Activated naive CD4-positive, alpha-beta T cell treated with anti-CD3 and anti-CD28 coated beads, Interleukin-2, amount 50 U/mL, for 24 hours (primary cell): ENCODE data around the gene ACTL6A.

Source experiments
- H3K27ac Mint-ChIP-seq: one replicate; pipeline ENCODE4 v1.8.0; 2021; ENCODE audit warnings: mild to moderate bottlenecking, mixed read lengths
- H3K27me3 Mint-ChIP-seq: one replicate; pipeline ENCODE4 v1.8.0; 2021; ENCODE audit warnings: mixed read lengths
- H3K36me3 Mint-ChIP-seq: one replicate; pipeline ENCODE4 v1.8.0; 2021; ENCODE audit warnings: mixed read lengths
- H3K4me1 Mint-ChIP-seq: one replicate; pipeline ENCODE4 v1.8.0; 2021; ENCODE audit warnings: mixed read lengths
- H3K4me3 Mint-ChIP-seq: one replicate; pipeline ENCODE4 v1.8.0; 2021; ENCODE audit warnings: mild to moderate bottlenecking, mixed read lengths
- H3K9me3 Mint-ChIP-seq: one replicate; pipeline ENCODE4 v1.8.0; 2021; ENCODE audit warnings: mixed read lengths

ACTL6A gene

GRCh38 chr3:179558742-179559364 is 3.9 kb upstream of the ACTL6A start:
- no peaks in the 10 kb centered on the region for H3K9me3 Mint-ChIP-seq
- H3K4me1 Mint-ChIP-seq, result peaks cover 11% of the 10 kb centered on the region
- H3K4me3 Mint-ChIP-seq, result no peak overlapping the region
- H3K27ac Mint-ChIP-seq, result no peak overlapping the region
- H3K27me3 Mint-ChIP-seq, result no peaks in the 10 kb centered on the region
- H3K36me3 Mint-ChIP-seq, result peaks cover 2% of the 10 kb centered on the region

GRCh38 chr3:179560791-179561190 is 1.9 kb upstream of the ACTL6A start:
- no peaks in the 10 kb centered on the region for H3K9me3 Mint-ChIP-seq
- H3K36me3 Mint-ChIP-seq, result peaks cover 2% of the 10 kb centered on the region
- H3K4me1 Mint-ChIP-seq, result peaks cover 28% of the 10 kb centered on the region
- no peak overlapping the region for H3K27ac Mint-ChIP-seq
- no peak overlapping the region for H3K4me3 Mint-ChIP-seq
- H3K27me3 Mint-ChIP-seq, result no peaks in the 10 kb centered on the region

- H3K4me1 Mint-ChIP-seq, result peaks cover 33% of the 10 kb centered on the region
- no peaks in the 10 kb centered on the region for H3K27me3 Mint-ChIP-seq
- H3K9me3 Mint-ChIP-seq, result no peaks in the 10 kb centered on the region
- peaks cover 2% of the 10 kb centered on the region for H3K36me3 Mint-ChIP-seq
- peak overlapping the region; percentile 98 for H3K4me3 Mint-ChIP-seq
- peak overlapping the region; percentile 93 for H3K27ac Mint-ChIP-seq
Measured at GRCh38 chr3:179563271-179563783, 601 bp downstream of the ACTL6A start.

GRCh38 chr3:179565496-179565895 is 2.8 kb downstream of the ACTL6A start:
- Mint-ChIP-seq H3K4me3 (peak overlapping the region; percentile 51), H3K36me3 (peaks cover 6% of the 10 kb centered on the region)

GRCh38 chr3:179580992-179581391 is 18.3 kb downstream of the ACTL6A start:
- Mint-ChIP-seq H3K9me3 (no peaks in the 10 kb centered on the region), H3K36me3 (peaks cover 6% of the 10 kb centered on the region), H3K27me3 (no peaks in the 10 kb centered on the region), H3K27ac (no peak overlapping the region), H3K4me3 (no peak overlapping the region), H3K4me1 (no peaks in the 10 kb centered on the region)

More at GRCh38 chr3:179565496-179565895, 2.8 kb downstream of the ACTL6A start:
- Mint-ChIP-seq H3K27me3 (no peaks in the 10 kb centered on the region), H3K27ac (peak overlapping the region; percentile 37), H3K9me3 (no peaks in the 10 kb centered on the region), H3K4me1 (peaks cover 38% of the 10 kb centered on the region)

- peak overlapping the region; percentile 91 for H3K27ac Mint-ChIP-seq
- no peaks in the 10 kb centered on the region for H3K27me3 Mint-ChIP-seq
- H3K9me3 Mint-ChIP-seq, result no peaks in the 10 kb centered on the region
- H3K36me3 Mint-ChIP-seq, result peaks cover 3% of the 10 kb centered on the region
- H3K4me3 Mint-ChIP-seq, result no peak overlapping the region
- peaks cover 6% of the 10 kb centered on the region for H3K4me1 Mint-ChIP-seq
Measured at GRCh38 chr3:179589143-179589542, 26.4 kb downstream of the ACTL6A start.

GRCh38 chr3:179590669-179591068 is 27.9 kb downstream of the ACTL6A start:
- Mint-ChIP-seq H3K4me3 (no peak overlapping the region), H3K27ac (peak overlapping the region; percentile 2), H3K27me3 (no peaks in the 10 kb centered on the region), H3K36me3 (peaks cover 3% of the 10 kb centered on the region), H3K9me3 (no peaks in the 10 kb centered on the region), H3K4me1 (peaks cover 6% of the 10 kb centered on the region)

- H3K9me3 Mint-ChIP-seq, result no peaks in the 10 kb centered on the region
- H3K4me3 Mint-ChIP-seq, result no peak overlapping the region
- H3K36me3 Mint-ChIP-seq, result peaks cover 3% of the 10 kb centered on the region
- no peak overlapping the region for H3K27ac Mint-ChIP-seq
- peaks cover 6% of the 10 kb centered on the region for H3K4me1 Mint-ChIP-seq
- H3K27me3 Mint-ChIP-seq, result no peaks in the 10 kb centered on the region
Measured at GRCh38 chr3:179591313-179591712, 28.6 kb downstream of the ACTL6A start.

GRCh38 chr3:179599531-179599930 is 36.8 kb downstream of the ACTL6A start:
- Mint-ChIP-seq H3K4me3 (no peak overlapping the region), H3K27ac (no peak overlapping the region), H3K9me3 (no peaks in the 10 kb centered on the region), H3K27me3 (no peaks in the 10 kb centered on the region), H3K4me1 (peaks cover 19% of the 10 kb centered on the region), H3K36me3 (peaks cover 4% of the 10 kb centered on the region)

GRCh38 chr3:179603321-179603720 is 40.6 kb downstream of the ACTL6A start:
- Mint-ChIP-seq H3K27ac (peak overlapping the region; percentile 100), H3K4me1 (peaks cover 50% of the 10 kb centered on the region), H3K36me3 (peaks cover 5% of the 10 kb centered on the region), H3K27me3 (no peaks in the 10 kb centered on the region), H3K4me3 (peak overlapping the region; percentile 100), H3K9me3 (no peaks in the 10 kb centered on the region)

- Mint-ChIP-seq H3K27ac (peak overlapping the region; percentile 100), H3K27me3 (no peaks in the 10 kb centered on the region), H3K4me3 (peak overlapping the region; percentile 100), H3K36me3 (peaks cover 5% of the 10 kb centered on the region), H3K9me3 (no peaks in the 10 kb centered on the region), H3K4me1 (peaks cover 53% of the 10 kb centered on the region)
Measured at GRCh38 chr3:179603831-179604230, 41.1 kb downstream of the ACTL6A start.

- Mint-ChIP-seq H3K36me3 (peaks cover 5% of the 10 kb centered on the region), H3K27ac (peak within 1 kb of the TSS; percentile 100), H3K9me3 (no peaks in the 10 kb centered on the region), H3K4me3 (peak within 1 kb of the TSS; percentile 100), H3K4me1 (peaks cover 57% of the 10 kb centered on the region), H3K27me3 (no peaks in the 10 kb centered on the region)
Measured at GRCh38 chr3:179604321-179605078, 41.8 kb downstream of the ACTL6A start, which contains the start of the genes MRPL47 and NDUFB5. TSS of gene MRPL47 (minus strand) at chr3:179604638. CDS start at chr3:179604624, 14 bp downstream. TSS of gene NDUFB5 (plus strand) at chr3:179604794. CDS start at chr3:179604816, 22 bp downstream.

- no peaks in the 10 kb centered on the region for H3K9me3 Mint-ChIP-seq
- peaks cover 7% of the 10 kb centered on the region for H3K36me3 Mint-ChIP-seq
- H3K27ac Mint-ChIP-seq, result peak overlapping the region; percentile 77
- no peaks in the 10 kb centered on the region for H3K27me3 Mint-ChIP-seq
- peak overlapping the region; percentile 58 for H3K4me3 Mint-ChIP-seq
- H3K4me1 Mint-ChIP-seq, result peaks cover 65% of the 10 kb centered on the region
Measured at GRCh38 chr3:179606534-179607085, 43.9 kb downstream of the ACTL6A start.

- Mint-ChIP-seq H3K36me3 (peaks cover 7% of the 10 kb centered on the region), H3K27ac (peak overlapping the region; percentile 84), H3K4me1 (peaks cover 59% of the 10 kb centered on the region), H3K4me3 (peak overlapping the region; percentile 15), H3K9me3 (no peaks in the 10 kb centered on the region), H3K27me3 (no peaks in the 10 kb centered on the region)
Measured at GRCh38 chr3:179608931-179609720, 46.4 kb downstream of the ACTL6A start.

GRCh38 chr3:179610066-179610465 is 47.3 kb downstream of the ACTL6A start:
- Mint-ChIP-seq H3K9me3 (no peaks in the 10 kb centered on the region), H3K36me3 (peaks cover 2% of the 10 kb centered on the region), H3K27ac (no peak overlapping the region), H3K4me1 (peaks cover 50% of the 10 kb centered on the region), H3K4me3 (no peak overlapping the region), H3K27me3 (no peaks in the 10 kb centered on the region)
